ENCODE results near the gene WWOX.
A peak's percentile ranks its signal among the peaks of the same experiment; 100 is the strongest.

The WWOX gene

DNA sequence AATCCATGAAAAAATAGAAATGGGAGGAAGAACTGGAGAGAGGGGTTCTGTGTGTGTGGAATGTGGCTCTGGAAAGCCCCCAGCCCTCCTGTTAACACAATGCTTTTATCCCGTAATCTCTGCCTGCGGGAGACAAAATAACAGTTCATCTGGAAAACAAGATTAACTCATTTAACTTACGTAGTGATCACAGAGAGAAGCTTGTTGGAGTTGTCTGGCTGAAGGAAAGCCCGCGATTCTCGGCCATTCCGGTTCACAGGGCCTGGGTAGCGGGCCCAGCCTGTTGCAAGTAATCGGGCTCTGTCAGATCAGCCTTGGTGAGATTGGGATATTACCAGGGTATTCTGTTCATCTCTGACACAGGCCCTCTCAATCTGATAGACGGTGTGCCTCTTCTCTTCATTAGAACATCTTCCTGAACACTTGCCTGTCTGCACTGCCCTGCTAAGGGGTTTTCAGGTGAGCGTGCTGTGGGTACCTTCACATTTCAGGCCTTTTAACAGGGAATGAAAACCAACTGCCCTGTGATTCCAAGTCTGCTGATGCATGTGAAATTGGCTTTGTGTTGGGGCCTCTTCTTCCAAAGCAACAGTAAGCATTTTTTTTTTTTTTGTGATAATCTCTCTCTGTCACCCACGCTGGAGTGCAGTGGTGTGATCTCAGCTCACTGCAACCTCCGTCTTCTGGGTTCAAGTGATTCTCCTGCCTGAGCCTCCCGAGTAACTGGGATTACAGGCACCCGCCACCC, 609.9 kb downstream of the WWOX start:
- DNase-seq = no peak

DNA sequence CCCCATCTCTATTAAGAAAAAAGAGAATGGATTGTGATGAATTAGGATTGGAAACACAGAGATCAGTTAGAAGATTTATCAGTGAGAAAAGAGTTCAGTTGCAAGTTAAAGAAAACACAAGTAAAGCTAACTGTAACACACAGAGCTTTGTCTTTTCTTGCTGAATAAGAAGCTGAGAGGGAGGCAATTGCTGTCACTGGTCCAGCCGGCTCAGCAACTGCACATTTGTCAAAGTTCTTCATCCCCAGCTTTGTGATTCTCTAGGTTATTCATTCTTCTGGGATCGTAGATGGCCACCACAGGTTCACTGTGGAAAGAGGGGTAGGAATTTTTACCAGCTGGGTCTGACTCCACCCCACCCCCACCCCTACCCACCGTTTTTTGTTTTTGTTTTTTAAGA, 615.7 kb downstream of the WWOX start:
- DNase-seq = no peak

DNA sequence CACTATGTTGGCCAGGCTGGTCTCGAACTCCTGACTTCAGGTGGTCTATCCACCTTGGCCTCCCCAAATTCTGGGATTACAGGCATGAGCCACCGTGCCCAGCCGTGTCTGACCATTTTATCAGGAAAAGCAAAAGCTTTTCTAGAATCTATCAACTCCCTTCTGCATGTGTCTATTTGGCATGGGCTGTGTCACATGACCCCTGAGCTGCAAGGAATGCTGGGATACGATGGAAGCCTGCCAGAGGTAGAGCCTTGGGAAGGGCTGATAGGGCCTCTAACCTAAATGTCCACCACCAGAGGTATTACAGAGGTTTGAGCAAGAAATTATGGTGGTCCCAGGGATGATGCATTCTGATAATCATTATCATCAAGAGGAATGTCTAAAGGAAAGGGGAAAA, 616.2 kb downstream of the WWOX start:
- no peak for DNase-seq

DNA sequence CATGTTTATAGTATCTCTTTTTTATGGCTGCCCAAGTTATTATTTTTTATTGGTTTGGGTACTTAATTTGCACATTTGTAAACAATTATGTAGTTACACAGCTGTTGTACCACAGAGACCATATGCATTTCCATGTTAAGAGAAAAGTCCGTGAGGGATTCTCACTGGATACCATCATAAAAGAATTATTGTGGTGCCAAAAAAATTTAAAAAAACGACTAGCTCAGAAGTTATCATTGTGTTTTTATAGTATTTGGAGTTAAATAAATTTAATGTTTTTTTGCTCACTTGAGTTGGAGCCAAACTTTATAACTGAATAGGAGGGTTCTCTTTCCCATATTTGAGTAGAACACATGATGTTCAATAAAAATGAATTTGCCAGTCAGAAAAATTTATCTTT, 618.7 kb downstream of the WWOX start:
- no peak for DNase-seq

DNA sequence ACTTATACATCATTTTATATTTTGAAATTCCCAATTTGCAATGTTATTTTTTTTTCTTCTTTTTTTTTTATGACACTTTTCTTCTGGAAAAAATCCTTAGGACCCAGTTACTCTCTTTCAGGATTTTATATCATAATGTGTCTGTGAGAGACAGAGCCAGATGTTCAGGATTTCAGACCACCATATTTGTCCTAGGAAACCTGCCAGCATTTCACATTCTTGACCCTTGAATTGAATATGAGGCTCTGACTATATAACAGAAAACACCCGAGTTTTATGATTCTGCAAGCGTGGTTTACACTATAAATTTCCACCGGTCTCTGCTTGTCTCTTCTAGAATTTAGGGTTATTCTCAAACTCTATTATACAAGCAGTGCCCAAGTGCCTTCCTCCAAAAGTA, 621.0 kb downstream of the WWOX start:
- no peak for DNase-seq

DNA sequence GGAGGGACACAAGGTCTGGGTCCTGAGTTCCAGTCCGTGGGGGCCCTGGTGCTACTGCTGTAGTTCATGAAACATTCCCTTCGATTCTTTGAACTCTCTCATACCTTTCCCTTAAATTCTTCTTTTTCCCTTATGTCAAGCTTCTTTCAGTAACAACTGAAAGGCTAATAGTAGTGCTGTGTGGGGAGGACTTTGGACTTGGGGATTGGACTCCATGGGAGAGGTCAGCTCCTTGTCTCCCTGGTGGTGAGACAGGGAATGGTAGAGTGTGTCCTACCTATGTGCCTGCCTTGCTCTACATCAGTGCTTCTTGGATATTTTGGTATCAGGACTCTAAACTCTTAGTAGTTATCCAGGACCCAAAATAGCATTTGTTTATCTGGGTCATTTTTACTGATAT, 628.1 kb downstream of the WWOX start:
- DNase-seq = no peak

DNA sequence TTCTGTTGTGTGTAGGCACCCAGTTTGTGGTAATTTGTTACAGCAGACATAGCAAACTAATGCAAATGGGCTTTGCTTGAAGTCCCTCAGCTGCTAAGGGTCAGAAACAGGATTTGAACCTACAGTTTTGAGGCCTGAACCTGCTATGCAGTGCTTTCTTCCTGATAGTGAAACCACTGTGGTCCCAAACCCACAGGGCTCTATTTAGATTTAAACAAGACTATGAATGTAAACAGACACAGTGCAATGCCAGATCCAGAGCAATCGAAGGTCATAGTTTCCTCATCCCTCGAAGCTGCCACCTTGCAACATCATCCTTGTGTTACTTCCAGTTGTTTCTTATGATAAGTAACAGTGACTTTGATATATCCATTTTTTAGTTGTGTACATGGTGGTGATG, 630.2 kb downstream of the WWOX start:
- DNase-seq = no peak

DNA sequence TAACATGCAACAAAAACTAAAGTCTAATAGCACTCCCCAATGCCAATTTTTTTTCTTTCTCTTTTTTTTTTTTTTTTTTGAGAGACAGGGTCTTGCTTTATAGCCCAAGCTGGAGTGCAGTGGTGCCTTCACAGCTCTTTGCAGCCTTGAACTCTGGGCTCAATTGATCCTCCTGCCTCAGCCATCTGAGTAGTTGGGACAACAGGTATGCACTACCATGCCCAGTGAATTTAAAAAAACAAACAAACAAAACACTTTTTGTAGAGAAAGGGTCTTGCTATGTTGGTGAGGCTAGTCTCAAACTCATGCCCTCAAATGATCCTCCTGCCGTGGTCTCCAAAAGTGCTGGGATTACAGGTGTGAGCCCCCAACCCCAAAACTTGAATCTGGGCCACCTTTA, 632.3 kb downstream of the WWOX start:
- DNase-seq = no peak

DNA sequence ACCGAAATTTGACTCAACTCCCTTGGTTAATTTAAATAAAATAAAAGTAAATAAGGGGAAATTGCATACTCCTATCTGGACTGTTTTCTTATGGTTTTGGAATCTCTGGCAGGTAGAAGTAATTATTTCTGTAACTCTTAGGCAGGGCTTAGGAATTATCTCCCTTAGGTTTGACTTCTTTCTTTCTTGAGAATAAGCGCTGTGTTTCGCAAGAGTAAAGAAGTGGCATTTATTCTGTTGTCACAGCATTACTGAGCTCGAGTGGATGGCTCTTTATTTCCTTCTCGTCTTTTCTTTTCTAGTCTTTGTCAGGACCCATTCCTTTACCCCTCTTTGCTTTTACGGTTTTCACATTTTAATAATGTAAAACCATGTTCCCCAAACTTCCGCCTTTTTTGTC, 633.2 kb downstream of the WWOX start:
- no peak for DNase-seq

DNA sequence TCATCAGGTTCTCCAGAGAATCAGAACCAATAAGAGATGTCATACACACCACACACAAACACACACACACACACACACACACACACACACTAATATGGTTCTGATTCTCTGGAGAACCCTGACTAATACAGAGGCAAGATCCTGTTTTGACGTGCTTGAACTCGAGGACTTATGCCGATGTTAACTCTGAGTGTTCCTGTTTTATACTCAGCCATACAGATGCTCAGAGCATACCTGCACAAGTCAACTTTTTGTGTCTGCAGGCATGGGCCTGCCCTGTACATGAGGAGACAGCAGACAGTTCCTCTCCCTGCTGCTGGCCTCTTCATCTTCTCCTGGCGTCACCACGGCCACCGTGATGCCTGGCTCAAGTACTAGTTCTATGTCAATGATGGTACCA, 635.9 kb downstream of the WWOX start:
- no peak for DNase-seq

DNA sequence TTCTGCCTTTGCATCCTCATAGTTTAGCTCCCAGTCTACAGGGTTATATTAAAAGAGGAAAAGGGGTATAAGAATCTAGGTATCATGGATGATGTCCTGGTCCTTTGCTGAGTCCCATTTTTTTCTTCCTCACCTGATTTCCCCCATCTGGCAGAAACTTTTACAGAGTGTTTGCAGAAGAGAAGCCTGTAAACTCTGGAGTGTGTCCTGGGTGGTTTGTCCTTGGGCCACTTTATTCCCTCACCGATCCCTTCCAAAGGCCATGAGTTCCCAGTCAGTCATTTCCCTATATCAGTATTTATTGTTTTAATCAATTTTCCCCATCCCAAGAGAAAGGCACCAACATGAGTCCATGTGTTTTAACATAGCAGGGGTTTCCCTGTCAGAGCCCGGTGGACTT, 638.2 kb downstream of the WWOX start:
- no peak for DNase-seq

DNA sequence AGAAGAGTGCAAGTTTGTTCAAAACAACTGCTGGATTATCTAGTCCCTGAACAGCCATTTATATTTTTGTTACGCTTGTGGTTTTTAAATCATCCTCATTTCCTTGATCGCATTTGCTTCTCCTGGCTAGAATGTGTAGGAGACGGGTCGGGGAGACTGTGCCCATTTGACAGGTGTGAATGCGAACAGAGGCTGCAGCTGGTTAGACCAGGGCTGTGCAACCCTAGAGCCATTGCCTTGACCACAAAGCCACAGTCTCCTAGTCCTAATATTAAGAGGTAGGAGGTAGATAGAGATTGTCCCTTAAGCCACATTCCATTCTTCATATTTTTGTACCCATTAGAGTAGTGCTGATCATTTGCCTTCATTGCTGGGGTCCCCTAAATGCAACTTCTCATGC, 639.1 kb downstream of the WWOX start:
- no peak for DNase-seq

DNA sequence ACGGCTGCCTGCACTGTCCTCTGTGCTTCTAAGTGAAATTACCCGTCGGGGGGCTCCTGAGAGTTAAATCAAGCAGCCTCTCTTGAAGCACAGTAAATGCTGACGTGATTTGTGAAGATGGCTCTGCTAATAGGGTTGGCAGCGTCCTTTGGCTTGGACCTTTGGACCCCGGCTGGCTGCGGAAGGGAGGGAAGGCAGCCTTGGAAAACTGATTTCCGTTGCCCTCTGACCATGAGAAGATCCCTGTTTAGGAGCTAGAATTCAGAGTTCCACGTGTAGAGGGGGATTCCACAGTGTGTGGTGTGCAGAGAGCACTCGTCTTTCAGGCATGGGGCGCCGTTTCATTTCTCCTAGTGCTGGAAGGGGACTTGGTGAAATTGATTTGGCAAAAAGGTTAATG, 640.8 kb downstream of the WWOX start:
- no peak for DNase-seq

DNA sequence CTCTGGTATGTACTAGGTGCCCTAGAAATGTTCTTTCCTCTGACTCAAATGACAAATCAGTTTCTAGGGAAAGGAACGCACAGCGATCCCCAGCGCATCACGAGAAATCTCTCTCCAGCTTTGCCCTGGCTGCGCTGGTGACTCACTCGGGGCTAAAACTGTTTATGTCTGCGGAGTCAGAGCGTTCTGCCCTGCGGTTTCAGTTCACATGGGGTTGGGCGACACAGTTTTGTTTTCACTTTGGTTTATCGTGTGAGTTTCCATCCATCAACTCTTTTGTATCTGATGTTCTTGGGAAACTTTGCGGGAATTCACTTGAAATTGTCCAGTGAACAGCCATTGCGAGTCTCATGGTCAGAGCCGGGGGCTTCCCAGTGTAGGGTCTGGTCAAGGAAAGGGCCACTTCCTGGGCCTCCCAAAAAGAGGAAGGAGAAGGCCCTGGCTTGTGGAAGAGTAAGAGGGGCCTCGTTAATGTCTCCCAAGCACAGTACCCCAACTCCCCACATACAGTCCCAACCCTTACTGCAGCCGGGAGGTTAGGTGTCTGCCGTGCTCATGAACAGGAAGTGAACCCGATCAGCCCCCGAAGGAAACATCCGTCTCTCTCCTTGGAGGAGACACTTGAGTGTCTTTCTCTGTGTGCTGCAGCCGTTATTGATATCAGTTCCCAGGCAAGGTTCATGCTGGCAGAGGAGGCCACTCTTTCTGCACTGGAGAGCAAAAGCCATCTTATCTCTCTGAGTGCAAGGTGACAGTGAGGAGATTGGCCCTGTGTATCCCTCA, 643.2 kb downstream of the WWOX start:
- DNase-seq = no peak

DNA sequence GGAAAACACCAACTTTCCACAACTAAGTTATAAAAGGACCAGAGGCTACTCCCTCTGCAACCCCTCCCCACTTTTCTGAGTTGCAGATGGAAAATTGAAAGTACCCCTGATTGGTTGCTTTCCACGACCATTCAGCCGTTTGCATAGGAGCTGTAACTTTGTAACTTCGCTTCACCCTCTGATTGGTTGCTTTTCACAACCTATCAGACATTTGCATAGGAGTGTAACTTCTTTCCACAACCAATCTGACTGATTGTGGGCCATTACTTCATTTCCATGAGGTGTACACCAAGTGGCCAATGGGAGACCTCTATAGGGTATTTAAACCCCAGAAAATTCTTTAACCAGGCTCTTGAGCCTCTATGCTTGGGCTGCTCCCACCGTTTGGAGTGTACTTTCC, 644.1 kb downstream of the WWOX start:
- no peak for DNase-seq

DNA sequence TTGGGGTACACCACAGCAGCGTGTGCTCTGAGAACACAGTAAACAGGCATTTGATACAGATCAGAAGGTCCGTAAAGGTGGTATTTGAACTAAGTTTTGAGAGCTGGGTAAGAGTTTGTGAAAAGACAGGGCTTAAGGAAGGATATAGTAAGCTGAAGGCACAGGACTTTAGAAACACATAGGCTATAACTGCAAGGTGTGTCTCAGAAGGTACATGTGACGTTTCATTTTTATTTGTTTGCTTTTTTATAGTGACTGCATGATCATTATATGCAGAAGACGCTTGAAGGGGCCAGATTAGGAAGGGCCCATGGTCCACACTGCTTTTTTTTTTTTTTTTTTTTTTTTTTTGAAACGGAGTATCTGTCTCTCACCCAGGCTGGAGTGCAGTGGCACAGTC, 644.6 kb downstream of the WWOX start:
- no peak for DNase-seq

DNA sequence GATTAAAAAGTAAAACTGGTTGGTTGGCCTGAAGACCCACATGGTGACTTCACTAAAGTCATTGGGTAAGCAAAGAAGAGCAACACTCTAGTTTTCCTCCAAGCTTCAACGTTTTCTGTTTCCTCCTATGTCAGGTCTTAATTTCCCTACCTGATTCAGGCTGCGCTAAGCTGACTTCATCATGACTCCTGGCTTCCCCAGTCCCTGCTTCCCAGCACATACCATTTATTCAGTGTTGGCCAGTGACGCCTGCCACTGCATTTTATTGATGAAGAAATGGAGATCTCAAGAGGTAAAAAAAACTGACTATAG, 645.3 kb downstream of the WWOX start:
- DNase-seq = no peak

DNA sequence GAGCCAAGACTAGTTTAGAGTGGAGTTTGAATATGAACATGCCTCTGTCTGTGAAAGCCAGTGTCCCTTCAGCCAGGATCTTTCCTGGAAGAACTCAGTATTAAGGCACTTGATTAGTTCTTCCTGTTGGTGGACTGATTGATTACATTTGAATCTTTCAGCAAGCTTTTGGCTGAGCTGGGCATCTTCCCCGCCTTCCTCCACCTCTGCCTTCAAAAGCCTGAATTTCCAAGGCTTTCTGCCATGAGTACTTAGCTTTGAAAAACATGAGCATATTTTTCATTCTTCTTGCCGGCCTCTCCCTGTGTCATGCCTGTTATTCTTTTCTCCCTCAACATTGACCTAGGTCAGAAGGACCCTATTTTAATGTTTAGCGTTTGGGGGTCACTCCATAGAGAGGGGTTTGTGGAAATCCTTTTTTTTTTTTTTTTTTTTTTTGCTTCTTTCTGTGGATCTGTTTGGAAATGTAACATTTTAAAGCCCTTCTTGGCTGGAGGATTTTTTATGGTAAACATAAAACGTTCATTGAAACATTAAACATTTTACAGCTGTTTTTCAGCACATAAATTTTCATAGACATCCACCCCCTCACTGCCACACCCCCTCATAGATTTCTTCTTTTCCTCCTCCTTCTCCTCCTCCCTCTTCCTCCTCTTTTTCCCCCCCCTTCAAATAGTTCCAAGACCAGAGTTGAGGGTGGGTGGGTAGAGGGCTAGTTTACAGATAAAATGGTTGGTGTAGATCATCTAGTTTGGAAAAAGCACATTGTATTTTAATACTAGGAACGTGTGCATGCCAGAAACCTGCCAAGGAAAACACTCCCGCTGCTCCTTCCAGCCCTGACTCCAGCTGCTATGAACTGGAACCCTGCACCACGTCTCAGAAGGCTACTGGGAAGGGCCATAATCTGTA, 645.9 kb downstream of the WWOX start:
- peak; percentile 73 for DNase-seq

DNA sequence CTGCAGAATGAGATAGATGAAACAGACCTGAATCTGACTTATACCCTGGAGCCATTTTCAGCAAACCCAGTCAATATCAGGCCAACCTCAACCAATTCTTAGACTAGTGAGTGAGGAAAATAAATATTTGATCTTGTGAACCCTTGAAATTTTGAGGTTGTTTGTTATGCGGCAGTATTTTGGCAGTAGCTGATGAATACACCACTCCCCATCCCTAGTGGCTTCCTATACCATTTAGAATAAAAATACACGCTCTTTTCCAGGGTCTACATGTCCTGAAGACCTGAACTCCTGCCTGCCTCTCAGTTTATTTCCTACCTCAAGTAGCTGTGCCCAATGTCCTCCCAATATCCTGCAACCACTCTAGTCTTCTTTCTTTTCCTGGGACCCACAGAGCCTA, 647.3 kb downstream of the WWOX start:
- no peak for DNase-seq

DNA sequence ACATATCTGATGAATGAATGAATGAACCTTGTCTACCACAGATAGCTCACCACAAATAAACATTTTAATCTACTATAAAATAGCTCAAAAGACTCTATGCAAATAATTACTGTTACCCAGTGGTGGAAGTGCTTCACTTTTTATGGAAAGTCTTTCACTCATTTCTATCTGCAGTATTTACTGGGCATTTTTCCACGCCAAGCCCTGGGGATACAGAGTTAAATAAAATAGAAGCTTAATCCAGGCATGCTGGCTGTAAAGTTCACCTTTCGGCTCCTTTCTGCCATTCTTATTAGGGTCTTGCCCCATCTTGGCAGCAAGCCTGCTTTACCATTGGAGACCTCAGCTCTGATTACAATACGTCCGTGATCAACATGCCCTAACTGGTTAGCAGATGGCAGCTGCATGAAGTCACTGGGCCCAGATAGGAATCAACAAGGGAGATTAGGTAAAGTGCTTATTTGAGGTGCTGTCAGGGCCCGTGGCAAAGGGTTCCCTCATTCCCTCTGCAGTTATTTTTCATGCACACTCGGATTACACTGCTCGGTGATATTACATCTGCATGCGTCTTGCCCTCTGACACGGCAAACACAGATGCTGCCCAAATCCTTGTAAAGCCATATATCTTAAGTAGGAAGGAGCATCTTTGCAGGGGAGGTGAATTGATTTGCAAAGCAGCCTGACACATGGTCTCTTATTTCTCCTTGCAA, 648.9 kb downstream of the WWOX start:
- no peak for DNase-seq

DNA sequence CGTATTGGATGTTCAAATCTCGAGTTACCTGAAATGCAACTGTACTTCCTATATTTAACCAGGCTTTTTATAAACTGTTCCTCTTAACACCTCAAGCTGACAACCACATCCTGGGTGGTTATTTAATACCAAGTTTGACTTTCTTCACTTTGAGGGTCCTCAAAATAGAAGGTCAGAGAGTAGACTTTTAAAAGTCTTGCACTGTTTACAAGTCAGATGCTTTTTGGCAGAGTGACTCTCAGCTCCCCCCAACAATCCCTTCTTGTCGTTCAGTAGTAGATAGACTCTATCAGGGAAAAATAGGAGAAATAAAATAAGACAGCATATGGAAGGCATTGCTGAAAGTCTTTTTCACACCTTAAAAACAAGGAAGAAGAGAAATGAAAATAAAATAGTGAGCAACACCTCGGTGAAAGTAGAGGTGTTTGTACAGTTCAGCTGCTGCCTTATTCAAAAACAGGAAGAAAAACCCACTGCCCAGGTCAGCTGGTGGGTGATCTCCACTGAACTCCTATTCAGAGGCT, 650.4 kb downstream of the WWOX start:
- DNase-seq = no peak

DNA sequence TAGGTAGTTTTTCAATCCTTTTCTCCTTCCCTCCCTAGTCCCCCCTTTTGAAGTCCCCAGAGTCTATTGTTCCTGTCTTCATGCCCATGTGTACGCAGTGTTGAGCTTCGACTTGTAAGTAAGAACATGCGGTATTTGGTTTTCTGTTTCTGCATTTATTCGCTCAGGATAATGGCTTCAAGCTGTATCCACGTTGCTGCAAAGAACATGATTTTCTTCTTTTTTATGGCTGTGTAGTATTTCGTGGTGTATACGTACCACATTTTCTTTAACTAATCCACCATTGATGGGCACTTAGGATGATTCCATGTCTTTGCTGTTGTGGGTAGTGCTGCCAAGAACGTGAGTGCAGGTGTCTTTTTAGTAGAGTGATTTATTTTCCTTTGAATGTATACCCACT, 651.2 kb downstream of the WWOX start:
- no peak for DNase-seq

DNA sequence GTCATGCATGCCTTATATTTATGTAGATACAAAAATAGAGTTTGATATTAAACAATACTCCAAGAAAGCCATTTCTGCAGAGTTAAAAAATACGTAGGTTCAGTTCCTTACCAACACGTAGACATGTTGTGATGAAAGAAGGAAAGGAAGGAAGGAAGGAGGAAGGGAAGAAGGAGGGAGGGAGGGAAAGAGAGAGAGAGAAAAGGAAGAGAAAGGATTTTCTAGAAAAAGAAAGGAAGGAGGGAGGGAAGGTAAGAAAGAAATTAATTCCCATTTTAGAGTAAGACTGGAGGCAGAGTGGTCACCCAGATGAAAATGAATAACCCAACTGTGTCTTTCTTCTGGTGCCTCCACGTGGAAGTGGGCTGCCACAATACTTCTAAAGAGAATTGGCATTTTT, 652.1 kb downstream of the WWOX start:
- DNase-seq = no peak
